OCI-LY3 (cell line): ENCODE data around the gene TBXAS1.
A peak's percentile ranks its signal among the peaks of the same experiment; 100 is the strongest.

Experiments used
- EZH2phosphoT487 ChIP-seq: fragments of 200-600 bp; shearing (Covaris generic); IDR thresholded peaks from 2 replicates; pipeline ENCODE4 v1.6.1; 2018; ENCODE audit warnings: antibody characterized with exemption, mixed run types, low read depth
- TF ChIP-seq, protein P1 (sequence below): fragments of 200-600, 300-600 bp; sonication (generic); IDR thresholded peaks from 2 replicates; pipeline ENCODE4 v1.5.1; 2014; ENCODE audit warnings: antibody characterized with exemption, low read length, low read depth

DNA sequence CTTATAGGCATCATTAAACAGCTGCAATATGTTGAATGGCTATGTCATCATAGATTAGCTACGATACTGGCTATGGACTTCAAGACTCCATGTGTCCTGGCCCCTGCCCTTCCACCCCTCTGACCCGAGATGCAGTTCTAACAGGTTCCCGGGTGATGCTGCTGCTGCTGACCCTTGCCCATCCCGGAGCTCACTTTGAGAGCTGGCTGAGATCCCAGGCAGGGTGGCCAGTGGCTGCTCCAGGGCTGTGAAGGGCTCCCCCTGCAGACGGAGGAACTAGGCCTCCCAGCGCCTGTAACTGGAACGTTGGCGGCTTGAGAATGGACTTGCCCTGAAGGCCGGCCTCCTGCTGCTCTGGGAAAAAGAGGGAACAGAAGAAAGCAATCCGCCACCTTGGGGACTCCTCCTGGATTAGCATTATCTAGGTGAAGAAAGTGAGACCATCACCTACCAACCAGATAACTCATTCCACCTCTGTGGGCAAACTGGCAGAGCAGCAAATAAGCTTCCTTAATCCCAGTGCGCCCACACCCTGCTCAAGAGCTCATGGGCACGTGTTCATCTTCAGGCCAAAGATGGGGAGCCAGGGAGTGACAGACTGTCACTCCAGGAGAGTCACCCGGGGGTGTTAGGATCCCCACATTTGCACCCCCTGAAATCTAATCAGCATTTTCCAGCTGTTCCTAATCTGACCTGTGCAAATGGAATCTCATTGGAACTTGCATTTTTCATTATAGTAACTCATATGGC, 176.9 kb downstream of the TBXAS1 start:
- TF ChIP-seq, protein P1, sequence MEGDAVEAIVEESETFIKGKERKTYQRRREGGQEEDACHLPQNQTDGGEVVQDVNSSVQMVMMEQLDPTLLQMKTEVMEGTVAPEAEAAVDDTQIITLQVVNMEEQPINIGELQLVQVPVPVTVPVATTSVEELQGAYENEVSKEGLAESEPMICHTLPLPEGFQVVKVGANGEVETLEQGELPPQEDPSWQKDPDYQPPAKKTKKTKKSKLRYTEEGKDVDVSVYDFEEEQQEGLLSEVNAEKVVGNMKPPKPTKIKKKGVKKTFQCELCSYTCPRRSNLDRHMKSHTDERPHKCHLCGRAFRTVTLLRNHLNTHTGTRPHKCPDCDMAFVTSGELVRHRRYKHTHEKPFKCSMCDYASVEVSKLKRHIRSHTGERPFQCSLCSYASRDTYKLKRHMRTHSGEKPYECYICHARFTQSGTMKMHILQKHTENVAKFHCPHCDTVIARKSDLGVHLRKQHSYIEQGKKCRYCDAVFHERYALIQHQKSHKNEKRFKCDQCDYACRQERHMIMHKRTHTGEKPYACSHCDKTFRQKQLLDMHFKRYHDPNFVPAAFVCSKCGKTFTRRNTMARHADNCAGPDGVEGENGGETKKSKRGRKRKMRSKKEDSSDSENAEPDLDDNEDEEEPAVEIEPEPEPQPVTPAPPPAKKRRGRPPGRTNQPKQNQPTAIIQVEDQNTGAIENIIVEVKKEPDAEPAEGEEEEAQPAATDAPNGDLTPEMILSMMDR: peak; percentile 31; the same call in 1 of the 2 replicates
- TF ChIP-seq EZH2phosphoT487: no peak
